ENCODE results near the gene EPS8L2.

EPS8L2 gene

GRCh38 chr11:773830-774229 is 67.8 kb downstream of the EPS8L2 start:
- H2AFZ ChIP-seq (ENCODE audit: low read depth) = no peak overlapping the region
- no peaks in the 10 kb centered on the region for H3K27me3 ChIP-seq (ENCODE audit: insufficient read depth, low read depth)
- no peaks in the 10 kb centered on the region for H4K20me1 ChIP-seq (ENCODE audit: insufficient read depth)
- H3K36me3 ChIP-seq (ENCODE audit: insufficient read depth) = no peaks in the 10 kb centered on the region
- H3K4me2 ChIP-seq = no peak overlapping the region
- H3K9ac ChIP-seq = no peak overlapping the region
- peaks cover 12% of the 10 kb centered on the region for H3K4me1 ChIP-seq (ENCODE audit: low read depth, poor library complexity, severe bottlenecking)
- H3K27ac ChIP-seq = no peak overlapping the region
- H3K79me2 ChIP-seq (ENCODE audit: insufficient read depth, low read depth) = peaks cover 42% of the 10 kb centered on the region
- H3K4me3 ChIP-seq (IDR thresholded peaks at IDR 0.05; ENCODE audit: insufficient read depth, low read depth, low read length) = no peak overlapping the region
- no peak for TF ChIP-seq CTCF (conservative IDR thresholded peaks at IDR 0.05; ENCODE audit: low read depth, low read length)

GRCh38 chr11:774873-775592 is 69.0 kb downstream of the EPS8L2 start:
- H3K36me3 ChIP-seq (ENCODE audit: insufficient read depth) = no peaks in the 10 kb centered on the region
- H3K9ac ChIP-seq = no peak overlapping the region
- peaks cover 12% of the 10 kb centered on the region for H3K4me1 ChIP-seq (ENCODE audit: low read depth, poor library complexity, severe bottlenecking)
- peaks cover 42% of the 10 kb centered on the region for H3K79me2 ChIP-seq (ENCODE audit: insufficient read depth, low read depth)
- no peak overlapping the region for H3K4me2 ChIP-seq
- H2AFZ ChIP-seq (ENCODE audit: low read depth) = no peak overlapping the region
- H3K27me3 ChIP-seq (ENCODE audit: insufficient read depth, low read depth) = no peaks in the 10 kb centered on the region
- no peak for TF ChIP-seq CTCF (conservative IDR thresholded peaks at IDR 0.05; ENCODE audit: low read depth, low read length)
- H3K4me3 ChIP-seq (IDR thresholded peaks at IDR 0.05; ENCODE audit: insufficient read depth, low read depth, low read length) = no peak overlapping the region
- no peak overlapping the region for H3K27ac ChIP-seq
- no peaks in the 10 kb centered on the region for H4K20me1 ChIP-seq (ENCODE audit: insufficient read depth)

GRCh38 chr11:776263-776560 is 70.2 kb downstream of the EPS8L2 start:
- Histone ChIP-seq H3K4me1 (ENCODE audit: low read depth, poor library complexity, severe bottlenecking) (peaks cover 12% of the 10 kb centered on the region), H3K4me2 (peak overlapping the region; percentile 76), H3K79me2 (ENCODE audit: insufficient read depth, low read depth) (peaks cover 42% of the 10 kb centered on the region), H4K20me1 (ENCODE audit: insufficient read depth) (no peaks in the 10 kb centered on the region), H3K9ac (peak overlapping the region; percentile 88), H3K27me3 (ENCODE audit: insufficient read depth, low read depth) (no peaks in the 10 kb centered on the region), H3K36me3 (ENCODE audit: insufficient read depth) (no peaks in the 10 kb centered on the region), H3K27ac (peak overlapping the region; percentile 56; the same call in 1 of the 2 replicates), H3K4me3 (IDR thresholded peaks at IDR 0.05; ENCODE audit: insufficient read depth, low read depth, low read length) (no peak overlapping the region), H2AFZ (ENCODE audit: low read depth) (no peak overlapping the region)
- no peak for TF ChIP-seq CTCF (conservative IDR thresholded peaks at IDR 0.05; ENCODE audit: low read depth, low read length)

GRCh38 chr11:776561-777287 is 70.7 kb downstream of the EPS8L2 start:
- H3K9ac ChIP-seq = peak overlapping the region; percentile 88

More at GRCh38 chr11:776561-777287, 70.7 kb downstream of the EPS8L2 start:
- Histone ChIP-seq H3K4me3 (IDR thresholded peaks at IDR 0.05; ENCODE audit: insufficient read depth, low read depth, low read length) (no peak overlapping the region), H3K27me3 (ENCODE audit: insufficient read depth, low read depth) (no peaks in the 10 kb centered on the region), H4K20me1 (ENCODE audit: insufficient read depth) (no peaks in the 10 kb centered on the region), H3K4me2 (peak overlapping the region; percentile 76), H3K27ac (peak overlapping the region; percentile 56), H3K4me1 (ENCODE audit: low read depth, poor library complexity, severe bottlenecking) (peaks cover 12% of the 10 kb centered on the region), H3K79me2 (ENCODE audit: insufficient read depth, low read depth) (peaks cover 42% of the 10 kb centered on the region), H2AFZ (ENCODE audit: low read depth) (no peak overlapping the region), H3K36me3 (ENCODE audit: insufficient read depth) (no peaks in the 10 kb centered on the region)
- no peak for TF ChIP-seq CTCF (conservative IDR thresholded peaks at IDR 0.05; ENCODE audit: low read depth, low read length)
